ENCODE data around the gene ERCC6L.

DNA sequence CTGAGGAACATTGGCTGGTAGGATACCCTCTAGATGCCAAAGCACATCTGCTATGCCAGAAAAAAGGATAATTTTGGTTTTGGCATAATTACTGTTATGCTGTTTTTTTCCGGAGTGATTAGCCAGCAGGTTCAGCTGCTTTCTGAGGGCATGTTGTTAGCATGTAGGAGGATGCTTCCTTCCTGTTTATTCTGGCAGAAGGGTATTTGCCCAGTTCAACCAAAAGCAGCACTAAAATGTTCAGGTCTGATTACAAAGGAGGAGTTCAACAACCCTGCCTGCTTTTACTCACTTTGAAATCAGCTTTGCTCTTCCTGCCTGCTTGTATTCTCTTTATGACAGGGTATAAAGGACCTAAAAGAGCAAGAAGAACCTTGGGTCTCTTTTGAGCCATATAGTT is 21.9 kb downstream of the ERCC6L start:
- TF ChIP-seq CTCF (IDR thresholded peaks at IDR 0.05), result no peak
- no peak for TF ChIP-seq ZFX (IDR thresholded peaks at IDR 0.05; ENCODE audit: borderline replicate concordance)

Data from 22Rv1 (cell line).